ENCODE measurements around the gene SWAP70.

GRCh38 chr11:9776203-9776602 is 112.3 kb downstream of the SWAP70 start:
- TF ChIP-seq EZH2 (IDR thresholded peaks at IDR 0.05; ENCODE audit: low read length, unreplicated experiment) (no peak), EZH2phosphoT487 (IDR thresholded peaks at IDR 0.05; ENCODE audit: borderline replicate concordance, low read length) (no peak)
- TF ChIP-seq, protein P1, sequence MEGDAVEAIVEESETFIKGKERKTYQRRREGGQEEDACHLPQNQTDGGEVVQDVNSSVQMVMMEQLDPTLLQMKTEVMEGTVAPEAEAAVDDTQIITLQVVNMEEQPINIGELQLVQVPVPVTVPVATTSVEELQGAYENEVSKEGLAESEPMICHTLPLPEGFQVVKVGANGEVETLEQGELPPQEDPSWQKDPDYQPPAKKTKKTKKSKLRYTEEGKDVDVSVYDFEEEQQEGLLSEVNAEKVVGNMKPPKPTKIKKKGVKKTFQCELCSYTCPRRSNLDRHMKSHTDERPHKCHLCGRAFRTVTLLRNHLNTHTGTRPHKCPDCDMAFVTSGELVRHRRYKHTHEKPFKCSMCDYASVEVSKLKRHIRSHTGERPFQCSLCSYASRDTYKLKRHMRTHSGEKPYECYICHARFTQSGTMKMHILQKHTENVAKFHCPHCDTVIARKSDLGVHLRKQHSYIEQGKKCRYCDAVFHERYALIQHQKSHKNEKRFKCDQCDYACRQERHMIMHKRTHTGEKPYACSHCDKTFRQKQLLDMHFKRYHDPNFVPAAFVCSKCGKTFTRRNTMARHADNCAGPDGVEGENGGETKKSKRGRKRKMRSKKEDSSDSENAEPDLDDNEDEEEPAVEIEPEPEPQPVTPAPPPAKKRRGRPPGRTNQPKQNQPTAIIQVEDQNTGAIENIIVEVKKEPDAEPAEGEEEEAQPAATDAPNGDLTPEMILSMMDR (conservative IDR thresholded peaks at IDR 0.05; ENCODE audit: low read depth, low read length) = no peak

Measured in PC-3 (cell line).